DOHH2 (cell line): Measurements from ENCODE around the gene C2CD2L.
"Not testable (repeated sequence)": the region's sequence is repeated elsewhere in the genome, so short reads cannot be mapped to it uniquely, and the experiment has no call there.

Source experiments
- H3F3A ChIP-seq: fragments of 200-600 bp; sonication (generic), shearing (Covaris generic); 2 replicates; pipeline ENCODE4 v1.6.0; 2016; ENCODE audit warnings: antibody characterized with exemption, mild to moderate bottlenecking; ENCODE audit not compliant: control insufficient read depth, insufficient read depth
- H3K27ac ChIP-seq: fragments of 200-600 bp; sonication (generic); 2 replicates; pipeline ENCODE4 v1.5.1; 2014; ENCODE audit warnings: low read depth, mild to moderate bottlenecking, low read length, moderate library complexity
- H3K27me3 ChIP-seq: fragments of 200-600 bp; sonication (generic); 2 replicates; pipeline ENCODE4 v1.6.1; 2014; ENCODE audit warnings: mild to moderate bottlenecking, low read length, mixed read lengths; ENCODE audit not compliant: control insufficient read depth
- H3K36me3 ChIP-seq: fragments of 200-600 bp; sonication (generic); 2 replicates; pipeline ENCODE4 v1.6.1; 2014; ENCODE audit warnings: mild to moderate bottlenecking, low read length, moderate library complexity, mixed read lengths; ENCODE audit not compliant: control insufficient read depth
- H3K4me1 ChIP-seq: fragments of 200-600 bp; sonication (generic); 2 replicates; pipeline ENCODE4 v1.6.1; 2014; ENCODE audit warnings: mild to moderate bottlenecking, low read length, mixed read lengths; ENCODE audit not compliant: control insufficient read depth
- H3K4me2 ChIP-seq: fragments of 200-600 bp; sonication (generic); 2 replicates; pipeline ENCODE4 v1.6.0; 2014; ENCODE audit warnings: mild to moderate bottlenecking, low read length, moderate library complexity
- H3K4me3 ChIP-seq: fragments of 200-600 bp; sonication (generic); 2 replicates; pipeline ENCODE4 v1.5.1; 2014; ENCODE audit warnings: mild to moderate bottlenecking, low read length, mixed read lengths
- H3K79me2 ChIP-seq: fragments of 200-600 bp; sonication (generic); 2 replicates; pipeline ENCODE4 v1.6.1; 2014; ENCODE audit warnings: mild to moderate bottlenecking, low read length, mixed read lengths; ENCODE audit not compliant: control insufficient read depth
- H3K9me2 ChIP-seq: fragments of 200-600 bp; sonication (generic); replicated peaks from 2 replicates; pipeline ENCODE4 v1.6.1; 2014; ENCODE audit warnings: mild to moderate bottlenecking, low read length, mixed read lengths; ENCODE audit not compliant: control insufficient read depth
- H3K9me3 ChIP-seq: fragments of 200-600 bp; sonication (generic); 2 replicates; pipeline ENCODE4 v1.6.1; 2014; ENCODE audit warnings: antibody characterized with exemption, low read length, mixed read lengths; ENCODE audit not compliant: control insufficient read depth, insufficient read depth
- H4K20me1 ChIP-seq: fragments of 200-600 bp; sonication (generic); 2 replicates; pipeline ENCODE4 v1.6.0; 2014; ENCODE audit warnings: low read depth, mild to moderate bottlenecking, antibody characterized with exemption, low read length, moderate library complexity; ENCODE audit not compliant: control insufficient read depth, insufficient read depth
- CTCF ChIP-seq: fragments of 200-600 bp; sonication (generic); IDR thresholded peaks from one replicate; pipeline ENCODE4 v1.5.1; 2014; ENCODE audit warnings: antibody characterized with exemption, mild to moderate bottlenecking, low read depth, low read length; ENCODE audit not compliant: poor library complexity, severe bottlenecking
- EZH2phosphoT487 ChIP-seq: fragments of 200-600 bp; sonication (generic); IDR thresholded peaks from 2 replicates; pipeline ENCODE4 v1.6.1; 2017; ENCODE audit warnings: borderline replicate concordance, mild to moderate bottlenecking, antibody characterized with exemption, low read length, moderate library complexity, mixed read lengths

Gene C2CD2L

GRCh38 chr11:119166368-119167076, 59.4 kb downstream of the C2CD2L start:
- Histone ChIP-seq H3K27ac (no peak overlapping the region), H3K36me3 (no peaks in the 10 kb centered on the region), H3F3A (peaks cover 8% of the 10 kb centered on the region), H3K4me2 (no peak overlapping the region), H3K4me1 (peaks cover 11% of the 10 kb centered on the region), H3K9me2 (no peaks in the 10 kb centered on the region), H3K79me2 (0 out of 2 replicates have a peak, but pooled peaks cover 3% of the 10 kb centered on the region), H4K20me1 (no peaks in the 10 kb centered on the region), H3K9me3 (no peaks in the 10 kb centered on the region), H3K27me3 (no peaks in the 10 kb centered on the region), H3K4me3 (no peak overlapping the region)
- no peak for TF ChIP-seq EZH2phosphoT487
- TF ChIP-seq CTCF, result no peak

GRCh38 chr11:119167077-119167458, 59.9 kb downstream of the C2CD2L start:
- H3F3A ChIP-seq, result peaks cover 11% of the 10 kb centered on the region
- not testable (repeated sequence) for H3K4me2 ChIP-seq, H3K36me3 ChIP-seq

GRCh38 chr11:119167933-119168332, 60.8 kb downstream of the C2CD2L start:
- 0 out of 2 replicates have a peak, but pooled peaks cover 3% of the 10 kb centered on the region for H3K79me2 ChIP-seq
- no peak overlapping the region for H3K27ac ChIP-seq
- H3K4me1 ChIP-seq, result peaks cover 11% of the 10 kb centered on the region
- peak overlapping the region; percentile 80 for H3K4me3 ChIP-seq
- H3K4me2 ChIP-seq, result 0 out of 2 replicates have a peak overlapping the region, but pooled peaks have one; percentile 84
- H3K36me3 ChIP-seq, result no peaks in the 10 kb centered on the region
- H3K27me3 ChIP-seq, result no peaks in the 10 kb centered on the region
- H3F3A ChIP-seq, result peaks cover 11% of the 10 kb centered on the region
- H4K20me1 ChIP-seq, result no peaks in the 10 kb centered on the region
- no peaks in the 10 kb centered on the region for H3K9me3 ChIP-seq
- H3K9me2 ChIP-seq, result no peaks in the 10 kb centered on the region
- TF ChIP-seq EZH2phosphoT487 (no peak), CTCF (no peak)

More at GRCh38 chr11:119167077-119167458, 59.9 kb downstream of the C2CD2L start:
- not testable (repeated sequence) for H3K79me2 ChIP-seq, H3K27me3 ChIP-seq, H4K20me1 ChIP-seq, H3K9me2 ChIP-seq, H3K9me3 ChIP-seq, H3K4me3 ChIP-seq, H3K27ac ChIP-seq
- peaks cover 11% of the 10 kb centered on the region for H3K4me1 ChIP-seq
